Activated CD4-positive, CD25-positive, alpha-beta regulatory T cell treated with anti-CD3 and anti-CD28 coated beads, Interleukin-2, amount 50 U/mL, for 16 hours (primary cell): Measurements from ENCODE around the gene KBTBD13.
"Not testable (repeated sequence)": the region's sequence is repeated elsewhere in the genome, so short reads cannot be mapped to it uniquely, and the experiment has no call there.

Experiments used
- DNase-seq: peaks from one replicate; pipeline ENCODE4 v3.0.0-alpha.2; 2020; ENCODE audit warnings: low read depth, low spot score

KBTBD13 gene

DNA sequence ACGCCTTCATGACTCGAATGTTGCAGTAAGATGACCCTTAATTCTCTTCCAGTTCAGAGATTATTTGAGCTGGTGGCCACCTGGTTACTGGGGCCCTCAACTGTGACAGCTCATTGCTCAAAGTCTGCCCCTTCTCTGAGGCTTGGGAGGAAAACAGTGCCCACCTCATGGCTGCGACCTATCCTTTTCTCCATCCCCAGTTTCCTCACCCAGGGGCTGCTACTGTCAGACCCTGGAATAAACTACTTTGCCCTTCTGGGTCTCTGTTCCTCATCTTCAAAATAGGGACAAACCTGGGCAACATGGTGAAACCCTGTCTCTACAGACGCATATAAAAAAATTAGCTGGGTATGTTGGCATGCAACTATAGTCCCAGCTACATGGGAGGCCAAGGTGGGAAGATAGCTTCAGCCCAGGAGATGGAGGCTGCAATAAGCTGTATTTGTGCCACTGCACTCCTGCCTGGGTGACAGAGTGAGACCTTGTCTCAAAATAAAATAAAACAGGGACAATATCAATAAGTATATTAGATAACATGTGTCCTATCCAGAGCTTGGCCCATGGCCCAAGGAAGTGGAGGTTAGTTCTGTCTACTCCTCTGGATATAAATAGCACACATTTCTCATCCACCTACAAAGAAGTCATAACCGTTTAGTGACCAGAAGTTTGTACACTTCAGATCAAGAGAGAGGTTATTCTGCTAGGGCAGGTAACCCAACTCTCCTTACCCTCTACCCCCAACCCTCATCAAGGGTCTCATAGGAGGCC, 6.6 kb upstream of the KBTBD13 start:
- no peak for DNase-seq

DNA sequence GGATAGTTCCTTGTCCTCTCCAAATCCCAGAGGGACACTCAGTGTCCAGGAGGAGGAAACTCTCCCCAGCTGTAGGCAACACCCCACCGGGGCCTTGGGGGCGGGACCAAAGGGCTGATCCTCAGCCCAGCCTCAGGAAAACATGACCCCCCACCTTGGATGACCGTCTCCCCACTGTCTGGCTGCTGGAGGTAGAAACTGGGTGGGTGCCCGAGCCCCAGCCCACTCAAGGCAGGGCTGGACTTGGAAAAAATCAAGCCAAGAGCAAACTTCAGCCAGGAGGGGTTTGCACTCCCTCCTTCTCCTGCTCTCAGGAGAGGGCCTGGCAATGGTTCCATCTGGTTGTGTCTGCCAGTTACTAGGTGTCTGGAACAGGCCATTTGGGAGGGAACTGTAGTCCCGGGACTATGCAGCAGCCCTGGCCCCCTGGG, 5.2 kb upstream of the KBTBD13 start:
- DNase-seq, result no peak

- no peak for DNase-seq
These were observed 4.5 kb upstream of the KBTBD13 start for GRCh38 chr15:65072027-65072426.

DNA sequence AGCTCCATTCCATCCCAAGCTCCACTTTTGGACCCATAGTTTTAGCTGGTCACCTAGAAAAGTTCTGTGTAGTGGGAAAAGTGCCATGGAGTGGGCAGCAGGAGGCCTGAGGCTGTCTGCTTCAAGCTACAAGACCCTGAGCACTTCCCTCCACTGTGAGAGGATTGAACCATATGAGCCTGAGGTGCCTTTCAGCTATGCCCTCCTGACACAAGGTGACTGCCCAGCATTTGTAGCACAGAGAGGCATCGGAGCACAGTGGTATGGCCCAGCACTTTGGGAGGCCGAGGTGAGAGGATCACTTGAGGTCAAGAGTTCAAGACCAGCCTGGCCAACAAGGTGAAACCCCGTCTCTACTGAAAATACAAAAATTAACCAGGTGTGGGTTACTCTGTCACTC, 3.9 kb upstream of the KBTBD13 start:
- DNase-seq, result no peak

- DNase-seq, result not testable (repeated sequence)
These were observed 1.6 kb upstream of the KBTBD13 start for GRCh38 chr15:65074946-65075345.

DNA sequence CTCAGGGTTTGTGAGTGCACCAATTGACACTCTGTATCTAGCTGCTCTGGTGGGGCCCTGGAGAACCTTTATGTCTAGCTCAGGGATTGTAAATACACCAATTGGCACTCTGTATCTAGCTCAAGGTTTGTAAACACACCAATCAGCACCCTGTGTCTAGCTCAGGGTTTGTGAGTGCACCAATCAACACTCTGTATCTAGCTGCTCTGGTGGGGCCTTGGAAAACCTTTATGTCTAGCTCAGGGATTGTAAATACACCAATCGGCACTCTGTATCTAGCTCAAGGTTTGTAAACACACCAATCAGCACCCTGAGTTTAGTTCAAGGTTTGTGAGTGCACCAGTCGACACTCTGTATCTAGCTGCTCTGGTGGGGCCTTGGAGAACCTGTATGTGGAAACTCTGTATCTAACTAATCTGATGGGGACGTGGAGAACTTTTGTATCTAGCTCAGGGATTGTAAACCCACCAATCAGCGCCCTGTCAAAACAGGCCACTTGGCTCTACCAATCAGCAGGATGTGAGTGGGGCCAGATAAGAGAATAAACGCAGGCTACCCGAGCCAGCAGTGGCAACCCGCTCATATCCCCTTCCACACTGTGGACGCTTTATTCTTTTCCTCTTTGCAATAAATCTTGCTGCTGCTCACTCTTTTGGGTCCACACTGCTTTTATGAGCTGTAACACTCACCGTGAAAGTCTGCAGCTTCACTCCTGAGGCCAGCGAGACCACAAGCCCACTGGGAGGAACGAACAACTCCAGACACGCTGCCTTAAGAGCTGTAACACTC, 745 bp upstream of the KBTBD13 start:
- not testable (repeated sequence) for DNase-seq

GRCh38 chr15:65077291-65077980, 890 bp downstream of the KBTBD13 start:
- no peak for DNase-seq

DNA sequence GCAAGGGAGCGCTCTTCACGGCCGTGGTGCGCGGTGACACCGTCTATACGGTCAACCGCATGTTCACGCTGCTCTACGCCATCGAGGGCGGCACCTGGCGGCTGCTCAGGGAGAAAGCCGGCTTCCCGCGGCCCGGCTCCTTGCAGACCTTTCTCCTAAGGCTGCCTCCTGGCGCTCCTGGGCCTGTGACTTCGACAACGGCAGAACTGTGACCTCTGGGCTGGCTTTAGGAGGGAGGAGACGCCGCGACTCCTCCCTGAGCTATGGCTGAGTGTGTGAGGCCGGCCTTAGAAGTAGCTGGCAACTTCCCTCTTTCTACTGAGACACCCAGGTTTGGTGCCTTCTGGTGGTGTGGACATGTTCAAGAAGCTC, 1.4 kb downstream of the KBTBD13 start:
- no peak for DNase-seq

DNA sequence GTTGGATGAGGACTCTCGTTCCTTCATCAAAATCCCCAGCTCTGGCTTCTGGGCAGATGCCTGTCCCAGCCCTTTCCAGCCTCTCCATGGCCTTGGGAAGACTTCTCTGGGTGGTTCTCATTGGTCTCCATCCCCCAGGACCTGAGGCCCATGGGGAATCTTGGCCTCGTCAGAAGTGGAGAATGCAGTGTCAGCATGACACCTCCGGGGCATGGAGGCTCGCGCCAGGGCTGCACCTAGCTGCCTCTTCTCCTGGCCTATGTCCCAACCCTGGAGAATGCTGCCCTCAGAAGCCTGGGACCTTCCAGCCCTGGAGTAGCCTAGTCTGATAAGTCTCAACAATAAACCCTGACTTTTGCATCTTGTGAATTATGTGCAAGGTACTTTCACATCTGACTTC, 3.0 kb downstream of the KBTBD13 start:
- no peak for DNase-seq

DNA sequence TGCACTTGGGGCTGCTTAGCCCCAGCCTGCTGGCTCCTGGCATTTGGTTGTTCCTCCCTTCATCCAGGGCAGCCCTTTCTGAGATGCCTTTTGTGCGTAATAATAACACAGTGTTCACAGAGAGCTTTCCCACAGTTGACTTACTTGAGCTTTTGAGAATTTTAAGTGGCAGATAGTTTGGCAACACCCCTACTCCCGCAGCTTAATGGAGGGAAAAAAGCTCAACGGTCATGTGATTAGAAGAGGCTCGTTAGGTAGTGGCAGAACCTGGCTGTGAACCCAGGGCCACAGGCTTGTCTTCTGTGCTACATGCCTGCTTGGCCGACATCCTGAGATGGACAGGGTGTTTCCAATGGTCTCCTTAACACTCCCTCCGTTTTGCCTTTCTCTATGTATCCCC, 4.7 kb downstream of the KBTBD13 start:
- no peak for DNase-seq

- DNase-seq, result no peak
These were observed 5.2 kb downstream of the KBTBD13 start for GRCh38 chr15:65081758-65082157.

DNA sequence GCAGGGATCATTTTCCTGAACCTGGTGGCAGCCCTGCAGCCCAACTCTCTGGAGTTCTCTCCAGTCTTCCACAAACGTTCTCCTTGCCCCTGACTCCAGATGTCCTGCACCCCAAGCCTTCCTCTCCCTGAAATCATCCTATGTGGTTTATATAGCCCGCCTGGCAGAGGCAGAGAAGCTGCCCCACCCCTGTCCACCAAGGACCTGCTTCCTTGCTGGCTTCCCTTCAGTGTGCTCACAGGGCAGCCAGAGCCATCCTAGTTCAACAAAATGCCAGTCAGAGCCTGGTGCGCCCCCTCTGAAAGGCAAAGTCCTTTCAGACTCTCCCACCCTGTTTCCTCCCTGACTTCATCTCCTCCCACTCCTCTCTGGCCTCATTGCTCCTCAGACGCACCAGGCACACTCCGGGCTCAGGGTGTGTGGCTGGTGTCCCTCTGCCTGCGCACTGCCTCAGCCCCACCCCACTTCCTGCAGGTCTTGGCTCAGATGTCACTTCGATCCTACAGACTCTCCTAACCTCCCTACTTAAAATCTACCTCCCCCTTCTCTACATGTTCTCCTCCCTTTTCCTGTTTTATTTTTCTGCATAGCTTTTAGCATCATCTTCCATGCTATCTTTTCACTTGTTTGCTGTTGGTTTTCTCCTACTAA, 5.9 kb downstream of the KBTBD13 start:
- DNase-seq, result no peak

DNA sequence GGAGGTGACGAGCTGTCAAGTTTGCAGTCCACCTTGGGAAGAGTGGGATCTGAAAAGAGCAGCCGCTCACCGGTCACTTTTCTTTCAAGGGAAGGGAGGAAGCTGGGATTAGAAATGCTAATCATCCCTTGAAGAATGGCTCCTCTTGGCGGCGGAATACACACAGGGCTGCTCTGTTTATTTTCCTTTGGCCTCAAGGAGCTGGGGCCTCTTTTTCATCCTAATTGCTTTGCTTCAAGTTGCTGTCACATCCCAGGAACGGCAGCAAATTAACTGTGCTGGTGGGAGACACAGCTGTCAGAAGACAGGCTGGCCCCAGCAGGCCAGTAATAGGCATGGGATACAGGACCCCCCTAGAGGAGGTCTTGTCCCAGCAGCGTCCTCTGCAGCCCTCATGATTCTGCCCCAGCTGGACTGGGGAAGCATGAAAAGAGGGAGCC, 6.7 kb downstream of the KBTBD13 start:
- no peak for DNase-seq

GRCh38 chr15:65084500-65085206, 8.1 kb downstream of the KBTBD13 start:
- DNase-seq, result no peak

GRCh38 chr15:65085207-65085753, 8.7 kb downstream of the KBTBD13 start:
- no peak for DNase-seq

DNA sequence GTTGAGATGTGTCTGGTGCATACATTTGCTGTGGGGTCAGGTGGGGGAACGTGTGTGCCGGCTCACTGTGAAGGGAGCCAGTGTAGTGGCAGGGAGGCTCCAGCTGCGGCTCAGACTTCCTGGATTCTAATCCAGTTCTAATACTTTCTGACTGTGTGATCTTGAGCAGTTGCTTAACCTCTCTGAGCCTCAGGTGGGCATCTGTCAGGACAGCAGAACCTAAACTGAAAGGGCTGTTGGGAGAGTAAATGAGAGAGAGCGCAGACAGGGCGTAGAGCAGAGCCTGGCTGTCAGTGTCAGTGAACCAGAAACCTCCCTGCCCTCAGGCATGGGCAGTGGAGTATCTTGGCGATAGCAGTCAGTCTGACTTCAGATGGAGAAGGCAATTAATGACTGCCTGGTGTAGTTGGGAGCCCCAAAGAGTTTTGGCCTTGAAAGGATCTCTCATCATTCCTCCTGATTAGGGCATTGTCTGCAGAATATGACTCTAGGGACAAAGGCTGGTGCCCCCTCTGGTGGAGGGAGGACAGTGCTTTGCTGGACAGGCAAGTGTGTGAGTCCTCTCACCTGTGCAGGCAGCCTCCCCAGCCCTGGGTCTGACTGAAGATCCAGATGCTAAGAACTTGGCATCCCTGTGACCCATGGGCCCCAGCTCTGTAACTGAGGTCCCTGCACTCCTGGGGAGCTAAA, 9.6 kb downstream of the KBTBD13 start:
- DNase-seq, result no peak

DNA sequence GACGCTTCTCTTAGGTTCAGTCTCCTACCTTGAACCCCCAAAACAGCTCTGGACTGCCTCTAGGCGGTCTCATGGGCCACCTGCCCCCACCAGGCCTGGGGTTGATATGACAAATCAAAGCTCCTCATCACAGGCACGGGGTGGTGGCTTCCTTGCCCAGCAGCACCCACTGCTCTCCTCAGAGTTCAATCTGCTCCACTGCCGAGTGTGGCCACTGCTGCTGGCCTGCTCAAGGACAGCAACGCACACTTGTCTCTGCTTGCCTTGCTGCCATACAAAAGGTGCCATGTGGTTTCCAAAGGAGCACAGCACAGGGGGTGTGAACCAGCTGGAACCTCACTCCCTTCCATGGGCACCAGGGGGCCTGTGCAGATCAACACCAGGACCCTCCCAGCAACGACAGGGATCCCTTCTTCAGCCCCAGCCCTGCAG, 10.2 kb downstream of the KBTBD13 start:
- no peak for DNase-seq

DNA sequence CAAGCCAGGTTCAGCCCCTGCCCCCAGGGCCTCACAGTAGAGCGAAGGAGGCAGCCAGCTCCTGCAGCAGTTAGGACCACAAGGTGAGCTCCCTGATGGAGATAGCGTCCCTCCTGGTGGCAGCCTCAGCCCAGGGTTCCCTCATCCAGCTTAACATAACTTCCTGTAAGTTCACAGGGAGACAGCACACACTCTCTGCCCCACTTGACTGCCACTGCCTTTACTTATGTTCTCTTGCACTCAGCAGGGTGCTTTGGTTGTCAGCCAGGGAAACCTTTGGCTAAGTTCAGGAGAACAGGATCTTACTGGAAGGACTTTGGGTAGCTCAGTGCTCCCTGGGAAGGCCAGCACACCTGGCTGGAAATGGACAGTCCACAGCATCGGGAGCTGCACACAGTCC, 10.9 kb downstream of the KBTBD13 start:
- no peak for DNase-seq

- no peak for DNase-seq
These were observed 11.5 kb downstream of the KBTBD13 start for GRCh38 chr15:65087873-65088642.

GRCh38 chr15:65088643-65089021, 12.1 kb downstream of the KBTBD13 start:
- DNase-seq, result no peak
